AG04449 (cell line): ENCODE data around the gene POU6F2.

Experiments used
- CTCF ChIA-PET: fragments of 350-600 bp; formaldehyde crosslinking; extraction: SDS; loops from one replicate; lab custom pipeline; 2021; ENCODE audit warnings: antibody characterized with exemption; lab: Yijun Ruan, JAX
- POLR2A ChIA-PET: fragments of 400-600, 350-600 bp; formaldehyde crosslinking; extraction: SDS; loops from one replicate; lab custom pipeline; 2020; ENCODE audit warnings: antibody characterized with exemption, inconsistent platforms; lab: Yijun Ruan, JAX
- DNase-seq: peaks from one replicate; pipeline ENCODE4 v3.0.0-alpha.2; 2010; ENCODE audit warnings: low read depth, low spot score
- H3K4me3 ChIP-seq: 2 replicates; pipeline ENCODE4 v1.5.1; 2011; ENCODE audit warnings: low read depth, mild to moderate bottlenecking, control low read depth, low read length
- TF ChIP-seq, protein P1 (sequence below): IDR thresholded peaks from one replicate; pipeline ENCODE4 v1.5.1; 2011; ENCODE audit warnings: mild to moderate bottlenecking, moderate library complexity, low read length, control low read depth, inconsistent platforms; ENCODE audit not compliant: insufficient read depth; ENCODE audit errors: missing control alignments

POU6F2 gene

DNA sequence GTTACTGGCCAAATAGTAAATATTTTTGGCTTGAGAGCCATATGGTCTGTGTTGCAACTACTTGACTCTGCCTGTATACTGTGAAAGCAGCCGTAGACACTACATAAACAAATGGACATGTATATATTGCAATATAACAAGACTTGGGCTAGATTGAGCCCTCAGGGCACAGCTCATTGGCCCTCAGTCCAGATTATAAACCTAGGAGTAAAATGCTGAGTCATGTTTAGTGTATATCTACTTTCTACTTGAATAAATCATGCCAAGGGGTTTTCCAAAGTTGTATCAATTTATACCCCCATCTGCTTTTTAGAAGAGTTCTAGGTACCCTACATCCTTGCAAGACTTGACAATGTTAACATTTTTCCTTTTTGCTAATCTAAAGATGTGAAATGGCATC is 27.4 kb upstream of the POU6F2 start:
- ChIA-PET CTCF (no interaction called here), POLR2A (no interaction called here)
- DNase-seq, result no peak
- no peak overlapping the region for H3K4me3 ChIP-seq
- TF ChIP-seq, protein P1, sequence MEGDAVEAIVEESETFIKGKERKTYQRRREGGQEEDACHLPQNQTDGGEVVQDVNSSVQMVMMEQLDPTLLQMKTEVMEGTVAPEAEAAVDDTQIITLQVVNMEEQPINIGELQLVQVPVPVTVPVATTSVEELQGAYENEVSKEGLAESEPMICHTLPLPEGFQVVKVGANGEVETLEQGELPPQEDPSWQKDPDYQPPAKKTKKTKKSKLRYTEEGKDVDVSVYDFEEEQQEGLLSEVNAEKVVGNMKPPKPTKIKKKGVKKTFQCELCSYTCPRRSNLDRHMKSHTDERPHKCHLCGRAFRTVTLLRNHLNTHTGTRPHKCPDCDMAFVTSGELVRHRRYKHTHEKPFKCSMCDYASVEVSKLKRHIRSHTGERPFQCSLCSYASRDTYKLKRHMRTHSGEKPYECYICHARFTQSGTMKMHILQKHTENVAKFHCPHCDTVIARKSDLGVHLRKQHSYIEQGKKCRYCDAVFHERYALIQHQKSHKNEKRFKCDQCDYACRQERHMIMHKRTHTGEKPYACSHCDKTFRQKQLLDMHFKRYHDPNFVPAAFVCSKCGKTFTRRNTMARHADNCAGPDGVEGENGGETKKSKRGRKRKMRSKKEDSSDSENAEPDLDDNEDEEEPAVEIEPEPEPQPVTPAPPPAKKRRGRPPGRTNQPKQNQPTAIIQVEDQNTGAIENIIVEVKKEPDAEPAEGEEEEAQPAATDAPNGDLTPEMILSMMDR, result no peak

- TF ChIP-seq, protein P1, result no peak
- no peak for DNase-seq
- CTCF ChIA-PET, result no interaction called here
These were observed 26.5 kb upstream of the POU6F2 start for GRCh38 chr7:38951213-38951612.

GRCh38 chr7:38953227-38953626 is 24.5 kb upstream of the POU6F2 start:
- POLR2A ChIA-PET, result interaction anchor here (0.6 kb wide), 1 partner anchor 98 kb away, joined by 4 read pairs; no protein-coding TSS in a partner anchor
- H3K4me3 ChIP-seq, result no peak overlapping the region

More at GRCh38 chr7:38951213-38951612, 26.5 kb upstream of the POU6F2 start:
- no peak overlapping the region for H3K4me3 ChIP-seq
- POLR2A ChIA-PET, result no interaction called here

GRCh38 chr7:38953971-38954370 is 23.7 kb upstream of the POU6F2 start:
- no peak for DNase-seq
- no peak overlapping the region for H3K4me3 ChIP-seq
- CTCF ChIA-PET, result no interaction called here
- POLR2A ChIA-PET, result interaction anchor here (0.6 kb wide), 1 partner anchor 99 kb away, joined by 4 read pairs; no protein-coding TSS in a partner anchor
- TF ChIP-seq, protein P1, result no peak

More at GRCh38 chr7:38953227-38953626, 24.5 kb upstream of the POU6F2 start:
- CTCF ChIA-PET, result no interaction called here
- TF ChIP-seq, protein P1, result no peak
- DNase-seq, result no peak

DNA sequence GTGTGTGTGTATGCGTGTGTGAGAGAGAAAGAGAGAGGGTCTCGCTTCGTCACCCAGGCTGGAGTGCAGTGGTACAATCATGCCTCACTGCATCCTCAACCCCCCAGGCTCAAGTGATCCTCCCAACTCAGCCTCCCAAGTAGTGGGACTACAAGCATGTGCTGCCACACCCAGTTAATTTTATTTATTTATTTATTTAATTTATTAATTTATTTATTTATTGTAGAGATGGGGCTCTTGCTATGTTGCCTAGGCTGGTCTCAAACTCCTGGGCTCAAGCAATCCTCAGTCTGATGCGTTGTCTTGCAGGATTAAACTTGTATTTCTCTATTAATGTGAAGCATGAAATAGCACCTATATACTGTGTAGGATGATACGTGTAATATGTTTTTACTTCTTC is 21.8 kb upstream of the POU6F2 start:
- no peak for DNase-seq
- ChIA-PET CTCF (no interaction called here), POLR2A (no interaction called here)
- TF ChIP-seq, protein P1, result no peak
- H3K4me3 ChIP-seq, result no peak overlapping the region

GRCh38 chr7:38962028-38962427 is 15.7 kb upstream of the POU6F2 start:
- DNase-seq, result no peak
- no peak overlapping the region for H3K4me3 ChIP-seq
- CTCF ChIA-PET, result interaction anchor here (1.6 kb wide), 1 partner anchor 30 kb away, joined by 3 read pairs; no protein-coding TSS in a partner anchor
- POLR2A ChIA-PET, result no interaction called here
- TF ChIP-seq, protein P1, result no peak
